HG03103 (cell line): ENCODE measurements around the gene P2RY10.
"Not testable (repeated sequence)": the region's sequence is repeated elsewhere in the genome, so short reads cannot be mapped to it uniquely, and the experiment has no call there.

ENCODE experiments used
- ATAC-seq: cut with Tn5 transposase; IDR thresholded peaks from one replicate; pipeline ENCODE4 v1.9.1; 2021; ENCODE audit warnings: low read depth; ENCODE audit not compliant: unreplicated experiment

The P2RY10 gene

GRCh38 chrX:78945186-78945912 lies at the start of gene P2RY10:
Gene P2RY10, plus strand, starts transcription at chrX:78945391. Its CDS starts 15,130 bp downstream, at chrX:78960521.
- peak; percentile 77 for ATAC-seq

GRCh38 chrX:78922754-78923153 lies 22.4 kb upstream of the P2RY10 start:
- no peak for ATAC-seq

GRCh38 chrX:78923198-78924015 lies 21.8 kb upstream of the P2RY10 start:
- ATAC-seq, result peak; percentile 73

- no peak for ATAC-seq
Measured at GRCh38 chrX:78931814-78932213, 13.4 kb upstream of the P2RY10 start.

- no peak for ATAC-seq
Measured at GRCh38 chrX:78934866-78935265, 10.3 kb upstream of the P2RY10 start.

GRCh38 chrX:78944351-78944750 lies 840 bp upstream of the P2RY10 start:
- ATAC-seq, result no peak

- ATAC-seq, result no peak
Measured at GRCh38 chrX:78946178-78946931, 1.2 kb downstream of the P2RY10 start.

- ATAC-seq, result no peak
Measured at GRCh38 chrX:78950009-78950835, 5.0 kb downstream of the P2RY10 start.

- ATAC-seq, result peak; percentile 17
Measured at GRCh38 chrX:78957049-78957767, 12.0 kb downstream of the P2RY10 start.

GRCh38 chrX:78957768-78958130 lies 12.6 kb downstream of the P2RY10 start:
- peak; percentile 80 for ATAC-seq

- no peak for ATAC-seq
Measured at GRCh38 chrX:78958419-78959116, 13.4 kb downstream of the P2RY10 start.

- no peak for ATAC-seq
Measured at GRCh38 chrX:78960888-78961287, 15.7 kb downstream of the P2RY10 start.

- ATAC-seq, result no peak
Measured at GRCh38 chrX:78964598-78964997, 19.4 kb downstream of the P2RY10 start.

GRCh38 chrX:78979789-78980464 lies 34.7 kb downstream of the P2RY10 start:
- peak; percentile 97 for ATAC-seq

GRCh38 chrX:78989349-78989748 lies 44.2 kb downstream of the P2RY10 start:
- no peak for ATAC-seq

- no peak for ATAC-seq
Measured at GRCh38 chrX:78997870-78998558, 52.8 kb downstream of the P2RY10 start.

- ATAC-seq, result not testable (repeated sequence)
Measured at GRCh38 chrX:79007540-79007939, 62.3 kb downstream of the P2RY10 start.
